HUES48 (cell line): Measurements from ENCODE around the gene ZBTB20.

Experiments used
- H3K27ac ChIP-seq: one replicate; pipeline ENCODE4 v1.7.0; 2013; ENCODE audit warnings: low read depth, low read length, inconsistent platforms
- H3K27me3 ChIP-seq: 2 replicates; pipeline ENCODE4 v1.6.1; 2013; ENCODE audit warnings: mild to moderate bottlenecking, low read length; ENCODE audit not compliant: control insufficient read depth, insufficient read depth
- H3K36me3 ChIP-seq: 2 replicates; pipeline ENCODE4 v1.6.1; 2013; ENCODE audit warnings: low read length; ENCODE audit not compliant: control insufficient read depth, insufficient read depth
- H3K4me1 ChIP-seq: 2 replicates; pipeline ENCODE4 v1.6.1; 2013; ENCODE audit warnings: mild to moderate bottlenecking, low read length; ENCODE audit not compliant: control insufficient read depth, insufficient read depth
- H3K4me3 ChIP-seq: 2 replicates; pipeline ENCODE4 v1.5.1; 2013; ENCODE audit warnings: mild to moderate bottlenecking, low read depth, low read length
- H3K9ac ChIP-seq: 2 replicates; pipeline ENCODE4 v1.6.1; 2013; ENCODE audit warnings: mild to moderate bottlenecking, low read depth, low read length, moderate library complexity
- H3K9me3 ChIP-seq: 2 replicates; pipeline ENCODE4 v1.6.1; 2013; ENCODE audit warnings: low read length; ENCODE audit not compliant: control insufficient read depth, insufficient read depth

Gene ZBTB20

DNA sequence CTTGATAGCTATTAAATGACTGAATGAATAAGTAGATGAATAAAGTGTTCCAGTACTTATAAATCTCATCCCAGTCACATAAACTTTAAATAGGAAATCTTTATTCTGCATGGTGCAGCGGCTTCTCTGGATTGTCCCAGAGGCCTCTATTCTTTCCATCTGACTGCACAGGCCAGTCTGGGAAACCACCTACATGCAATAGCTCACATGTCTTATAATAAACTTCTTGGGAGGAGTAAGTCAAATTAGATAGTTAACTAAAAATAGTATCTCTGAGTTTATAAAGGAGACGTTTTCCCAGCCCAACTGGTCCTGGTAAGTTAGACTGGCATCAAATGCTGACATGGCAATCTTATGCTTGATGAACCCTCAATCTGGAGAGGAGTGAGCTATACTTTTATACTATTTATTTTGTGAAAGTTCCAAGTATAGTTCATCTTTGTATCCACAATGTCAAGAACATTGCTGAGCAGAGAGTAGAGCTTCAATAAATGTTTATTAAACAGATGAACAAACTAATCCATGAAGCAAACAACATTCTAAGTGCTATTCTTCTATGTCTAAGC lies 435.7 kb downstream of the ZBTB20 start:
- Histone ChIP-seq H3K9ac (no peak overlapping the region), H3K4me1 (peaks cover 25% of the 10 kb centered on the region), H3K27ac (no peak overlapping the region), H3K4me3 (no peak overlapping the region), H3K9me3 (no peaks in the 10 kb centered on the region), H3K36me3 (no peaks in the 10 kb centered on the region), H3K27me3 (no peaks in the 10 kb centered on the region)

DNA sequence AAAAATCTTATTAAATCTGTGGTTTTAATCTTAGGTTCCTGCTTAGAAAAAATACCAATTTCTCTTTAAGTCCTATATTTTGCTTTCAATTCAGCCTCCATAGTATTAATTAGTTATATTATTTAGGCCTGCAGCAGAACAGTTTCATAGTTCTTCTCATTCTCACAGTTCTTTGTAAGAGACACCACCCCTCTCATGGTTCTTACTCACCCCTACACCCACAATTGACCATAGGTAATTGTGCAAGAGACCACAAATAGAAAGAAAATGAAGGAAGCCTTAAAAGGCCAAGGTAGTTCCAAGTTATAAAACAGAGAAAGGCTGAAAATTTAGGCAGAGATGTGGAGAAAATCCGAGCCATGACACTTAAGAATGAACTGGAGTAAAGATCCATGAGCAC lies 438.0 kb downstream of the ZBTB20 start:
- Histone ChIP-seq H3K4me1 (peaks cover 18% of the 10 kb centered on the region), H3K9ac (no peak overlapping the region), H3K4me3 (no peak overlapping the region), H3K27ac (no peak overlapping the region), H3K27me3 (no peaks in the 10 kb centered on the region), H3K36me3 (no peaks in the 10 kb centered on the region), H3K9me3 (no peaks in the 10 kb centered on the region)

DNA sequence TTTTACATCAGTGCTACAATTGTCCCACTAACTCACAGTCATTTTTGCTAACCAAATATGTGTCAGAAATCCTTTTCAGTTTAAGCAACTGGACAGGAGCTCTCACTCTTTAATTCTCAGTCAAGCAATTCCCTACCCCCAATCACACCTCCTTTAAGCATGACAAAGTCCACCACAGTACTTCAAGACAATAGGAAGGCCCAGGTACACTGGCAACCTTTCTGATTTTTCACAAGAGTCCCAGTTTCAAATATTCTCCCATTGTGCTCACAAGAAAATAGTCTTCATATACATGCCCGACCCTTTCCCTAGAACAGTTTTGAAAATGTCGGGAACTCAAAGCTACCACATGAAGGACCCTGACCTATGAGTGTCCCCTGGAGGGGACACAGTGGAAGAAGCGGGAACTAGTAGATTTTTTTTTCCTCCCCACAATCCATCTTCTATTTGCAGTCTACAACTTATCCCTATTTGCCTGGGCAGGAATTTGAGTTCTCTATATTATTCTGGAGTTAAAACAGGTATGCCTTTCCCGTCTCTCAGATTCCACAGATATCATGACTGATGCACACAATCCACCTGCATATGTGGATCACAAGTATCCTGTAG lies 439.7 kb downstream of the ZBTB20 start:
- H3K27me3 ChIP-seq, result no peaks in the 10 kb centered on the region
- H3K9me3 ChIP-seq, result no peaks in the 10 kb centered on the region
- no peaks in the 10 kb centered on the region for H3K36me3 ChIP-seq
- H3K9ac ChIP-seq, result no peak overlapping the region
- H3K4me1 ChIP-seq, result peaks cover 18% of the 10 kb centered on the region
- peak overlapping the region; percentile 75 for H3K27ac ChIP-seq
- no peak overlapping the region for H3K4me3 ChIP-seq

DNA sequence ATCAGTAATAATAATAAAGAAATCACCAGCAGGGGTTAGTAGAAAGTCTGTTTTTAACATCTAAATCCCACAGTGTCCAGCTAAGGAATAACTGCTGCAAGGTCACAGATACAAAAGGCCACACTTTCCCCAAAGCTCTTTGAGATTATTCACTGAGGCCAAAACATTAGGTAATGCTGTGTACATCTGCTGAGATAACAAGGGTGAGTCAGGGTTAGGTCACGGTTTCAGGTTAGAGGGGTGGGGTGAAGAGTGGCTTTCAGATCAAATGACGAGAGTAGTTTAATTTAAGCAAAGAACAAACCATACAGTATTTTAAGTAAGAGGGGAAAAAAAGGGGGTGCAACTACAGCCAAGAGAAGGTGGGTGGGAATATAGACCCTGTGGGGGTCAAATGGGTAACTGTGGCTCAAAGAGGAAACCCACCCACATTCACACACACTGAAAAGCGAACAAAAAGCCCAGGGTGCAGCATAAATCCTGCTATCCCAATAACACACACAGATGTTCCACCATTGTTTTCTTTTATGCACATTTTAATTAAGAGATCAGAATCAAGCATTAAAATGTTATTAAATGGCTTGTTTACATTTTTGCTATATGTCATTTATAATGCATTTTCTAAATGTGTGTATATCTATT lies 440.4 kb downstream of the ZBTB20 start:
- Histone ChIP-seq H3K27ac (peak overlapping the region; percentile 75), H3K9ac (no peak overlapping the region), H3K9me3 (no peaks in the 10 kb centered on the region), H3K4me3 (no peak overlapping the region), H3K4me1 (peaks cover 19% of the 10 kb centered on the region), H3K27me3 (no peaks in the 10 kb centered on the region), H3K36me3 (no peaks in the 10 kb centered on the region)

DNA sequence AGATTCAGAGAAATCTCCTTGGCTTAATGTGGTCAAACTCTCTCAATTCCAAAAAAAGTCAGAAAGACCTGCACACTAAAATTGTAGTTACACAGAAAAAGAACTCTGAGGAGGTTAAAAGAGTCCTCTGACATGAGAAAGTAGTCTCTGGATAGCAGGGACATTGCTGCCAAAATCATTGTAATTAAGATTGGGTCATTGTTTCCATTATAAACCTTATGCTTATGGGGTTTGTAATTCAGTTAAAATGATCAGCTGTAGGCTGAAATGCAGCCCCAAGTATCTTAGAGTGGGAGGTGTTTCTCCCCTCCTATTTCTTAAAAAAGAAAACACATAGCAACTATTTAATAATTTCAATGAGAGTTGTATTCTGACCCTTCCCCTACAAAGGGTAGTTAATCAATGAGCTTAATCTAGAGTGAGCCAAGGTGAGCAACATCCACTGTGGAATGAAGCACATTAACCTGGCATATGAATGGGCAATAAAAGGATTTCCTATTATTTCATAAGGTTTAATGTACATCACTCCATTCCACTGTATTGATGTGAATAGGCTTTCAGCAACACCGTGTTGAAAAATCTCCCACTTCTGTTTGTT lies 446.4 kb downstream of the ZBTB20 start:
- Histone ChIP-seq H3K27ac (no peak overlapping the region), H3K36me3 (no peaks in the 10 kb centered on the region), H3K27me3 (no peaks in the 10 kb centered on the region), H3K9ac (no peak overlapping the region), H3K9me3 (no peaks in the 10 kb centered on the region), H3K4me3 (no peak overlapping the region), H3K4me1 (peaks cover 24% of the 10 kb centered on the region)

DNA sequence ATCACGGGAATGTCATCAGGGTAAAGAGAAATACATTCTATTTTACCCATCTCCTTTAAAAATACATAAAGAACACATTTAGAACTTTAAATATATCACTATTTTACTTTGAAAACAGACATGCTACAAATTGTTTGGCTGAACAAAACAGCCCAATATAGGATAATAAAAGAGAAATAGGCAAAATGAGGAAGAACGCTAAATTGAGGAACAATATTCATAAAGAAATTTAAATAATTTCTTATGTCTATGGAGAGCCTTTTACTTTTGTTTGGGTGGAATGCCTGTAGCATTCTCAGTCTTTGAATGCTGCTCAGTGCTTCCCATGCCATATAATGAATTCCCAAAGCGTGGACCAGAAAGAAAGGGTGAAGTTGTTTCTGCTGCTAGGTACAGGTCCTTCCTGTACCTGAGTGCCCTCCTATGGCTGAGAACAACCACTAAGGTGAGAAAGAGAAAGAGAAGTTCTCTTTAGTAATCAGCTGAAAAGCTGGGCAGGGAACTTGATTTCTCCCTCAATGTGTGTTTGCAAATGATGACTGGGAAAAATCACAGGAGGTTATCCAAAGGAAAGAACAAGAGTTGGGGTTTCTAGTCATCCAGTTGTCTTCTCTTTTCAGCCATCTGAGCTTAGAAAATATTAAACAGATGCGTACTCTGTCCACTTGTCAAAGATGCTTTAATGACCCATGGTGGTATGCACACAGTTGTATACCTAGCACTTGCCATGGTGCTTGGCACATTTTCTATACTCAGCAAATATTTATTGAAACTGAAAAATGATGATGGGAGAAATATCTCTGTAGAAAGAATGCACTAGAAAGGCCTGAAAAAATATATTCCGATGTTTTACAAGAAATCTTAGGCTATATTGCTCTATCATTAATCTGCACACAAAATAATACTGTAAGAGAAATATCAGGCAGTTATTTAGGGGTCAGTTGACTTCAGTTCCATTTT lies 448.7 kb downstream of the ZBTB20 start:
- no peaks in the 10 kb centered on the region for H3K36me3 ChIP-seq
- no peak overlapping the region for H3K27ac ChIP-seq
- peaks cover 42% of the 10 kb centered on the region for H3K4me1 ChIP-seq
- H3K4me3 ChIP-seq, result no peak overlapping the region
- no peaks in the 10 kb centered on the region for H3K9me3 ChIP-seq
- no peak overlapping the region for H3K9ac ChIP-seq
- no peaks in the 10 kb centered on the region for H3K27me3 ChIP-seq

DNA sequence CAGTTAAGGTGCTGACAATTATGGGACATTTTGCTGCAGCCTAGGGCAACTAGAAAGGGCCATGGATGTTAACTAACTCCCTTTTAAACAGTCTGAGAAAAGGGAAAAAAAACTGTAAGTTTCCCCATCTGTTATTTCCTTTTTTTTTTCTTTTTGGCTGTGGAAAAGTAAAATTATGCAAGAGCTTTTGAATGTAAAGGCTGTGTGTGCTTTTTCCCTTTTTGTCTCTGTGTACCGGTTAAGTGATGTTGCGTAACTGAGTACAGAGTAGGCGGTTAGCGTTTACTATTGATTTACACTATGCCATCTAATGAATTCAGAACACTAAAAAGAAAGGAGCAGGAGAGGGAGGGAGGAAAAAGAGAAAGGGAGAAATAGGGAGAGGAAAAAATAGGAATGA lies 449.7 kb downstream of the ZBTB20 start:
- no peak overlapping the region for H3K9ac ChIP-seq
- H3K4me1 ChIP-seq, result peaks cover 42% of the 10 kb centered on the region
- no peak overlapping the region for H3K4me3 ChIP-seq
- no peak overlapping the region for H3K27ac ChIP-seq
- H3K9me3 ChIP-seq, result no peaks in the 10 kb centered on the region
- no peaks in the 10 kb centered on the region for H3K36me3 ChIP-seq
- no peaks in the 10 kb centered on the region for H3K27me3 ChIP-seq

DNA sequence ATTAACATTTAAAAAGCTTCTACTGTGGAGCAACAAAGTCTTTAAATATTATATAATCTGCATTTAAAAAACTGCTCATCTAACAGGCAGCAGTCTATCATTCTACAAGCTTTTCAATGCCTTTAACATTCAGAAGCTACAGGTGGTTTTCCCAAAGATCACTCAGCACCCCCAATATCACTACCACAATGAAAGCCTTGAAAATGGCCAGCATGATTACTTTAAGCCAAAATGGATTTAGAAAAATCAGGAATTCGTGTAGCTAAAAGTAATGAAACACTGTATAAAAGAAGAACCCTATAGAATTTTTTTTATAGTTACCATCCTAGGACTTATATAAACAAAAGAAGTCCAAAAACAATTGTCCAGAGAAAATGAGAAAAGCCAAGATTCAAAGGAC lies 452.8 kb downstream of the ZBTB20 start:
- Histone ChIP-seq H3K4me3 (no peak overlapping the region), H3K27me3 (no peaks in the 10 kb centered on the region), H3K4me1 (peaks cover 28% of the 10 kb centered on the region), H3K9me3 (no peaks in the 10 kb centered on the region), H3K9ac (no peak overlapping the region), H3K36me3 (no peaks in the 10 kb centered on the region), H3K27ac (peak overlapping the region; percentile 3)

DNA sequence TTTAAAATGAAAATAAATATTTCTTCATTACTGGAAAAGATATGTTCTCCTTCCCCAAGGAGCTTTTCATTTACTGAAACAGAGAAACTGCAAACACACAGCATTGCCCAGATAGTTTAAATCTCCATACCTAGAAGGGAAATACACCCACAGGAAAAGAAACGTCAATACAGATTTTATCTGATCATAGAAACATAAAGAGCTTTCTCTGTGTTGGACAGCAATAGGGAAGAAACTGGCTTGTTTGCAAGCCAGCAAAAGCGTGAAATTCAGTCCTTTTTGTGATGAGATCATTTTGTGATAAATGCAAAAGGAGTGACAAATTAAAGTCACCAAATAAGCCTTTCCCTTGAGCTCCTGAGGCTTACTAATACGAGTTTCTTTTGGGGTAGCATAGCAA lies 455.2 kb downstream of the ZBTB20 start:
- H3K4me1 ChIP-seq, result peaks cover 29% of the 10 kb centered on the region
- no peak overlapping the region for H3K27ac ChIP-seq
- H3K36me3 ChIP-seq, result no peaks in the 10 kb centered on the region
- no peak overlapping the region for H3K4me3 ChIP-seq
- no peaks in the 10 kb centered on the region for H3K9me3 ChIP-seq
- no peaks in the 10 kb centered on the region for H3K27me3 ChIP-seq
- H3K9ac ChIP-seq, result no peak overlapping the region

DNA sequence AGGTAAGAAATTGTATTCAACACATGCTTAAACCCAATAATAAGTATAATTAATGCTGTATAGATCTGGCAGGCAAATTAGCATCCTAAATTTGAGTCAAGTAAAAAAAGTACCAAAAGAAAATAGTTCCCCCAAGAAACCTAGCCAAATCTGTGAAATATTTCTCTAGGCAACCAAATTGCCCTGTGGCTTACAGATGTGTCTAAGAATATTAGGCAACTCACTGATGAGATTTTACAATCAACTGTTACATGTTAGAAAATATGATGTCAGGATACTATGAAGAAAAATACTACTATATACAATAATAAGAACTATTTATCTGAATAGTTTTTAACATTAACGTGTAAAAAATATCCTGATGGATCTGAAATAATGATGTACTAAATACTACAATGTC lies 456.2 kb downstream of the ZBTB20 start:
- Histone ChIP-seq H3K9me3 (no peaks in the 10 kb centered on the region), H3K4me1 (peaks cover 28% of the 10 kb centered on the region), H3K9ac (no peak overlapping the region), H3K27ac (no peak overlapping the region), H3K4me3 (no peak overlapping the region), H3K27me3 (no peaks in the 10 kb centered on the region), H3K36me3 (no peaks in the 10 kb centered on the region)
